Stimulated activated effector memory CD8-positive, alpha-beta T cell treated with anti-CD3 and anti-CD28 coated beads, Interleukin-12 subunit alpha, Interleukin-12 subunit beta, amount 100 ng/mL, for 72 hours (primary cell): ENCODE results near the gene PTPRN2.
A peak's percentile ranks its signal among the peaks of the same experiment; 100 is the strongest.

Source experiments
- ATAC-seq: fragments of 150-1000 bp; cut with Tn5 transposase; 2 replicates; pipeline ENCODE4 v1.10.0; 2021
- DNase-seq, 2 donors: peaks; one replicate each; pipeline ENCODE4 v3.0.0; 2021 to 2022; ENCODE audit warnings: low spot score in 2 of 2
- H3K27ac Mint-ChIP-seq: one replicate; pipeline ENCODE4 v1.8.0; 2022; ENCODE audit warnings: mild to moderate bottlenecking, mixed read lengths
- H3K36me3 Mint-ChIP-seq: one replicate; pipeline ENCODE4 v1.8.0; 2022; ENCODE audit warnings: mild to moderate bottlenecking, mixed read lengths
- H3K4me1 Mint-ChIP-seq: one replicate; pipeline ENCODE4 v1.8.0; 2022; ENCODE audit warnings: mixed read lengths
- H3K4me3 Mint-ChIP-seq: one replicate; pipeline ENCODE4 v1.8.0; 2022; ENCODE audit warnings: mild to moderate bottlenecking, mixed read lengths
- H3K9me3 Mint-ChIP-seq: one replicate; pipeline ENCODE4 v1.8.0; 2022; ENCODE audit warnings: mixed read lengths

The PTPRN2 gene

DNA sequence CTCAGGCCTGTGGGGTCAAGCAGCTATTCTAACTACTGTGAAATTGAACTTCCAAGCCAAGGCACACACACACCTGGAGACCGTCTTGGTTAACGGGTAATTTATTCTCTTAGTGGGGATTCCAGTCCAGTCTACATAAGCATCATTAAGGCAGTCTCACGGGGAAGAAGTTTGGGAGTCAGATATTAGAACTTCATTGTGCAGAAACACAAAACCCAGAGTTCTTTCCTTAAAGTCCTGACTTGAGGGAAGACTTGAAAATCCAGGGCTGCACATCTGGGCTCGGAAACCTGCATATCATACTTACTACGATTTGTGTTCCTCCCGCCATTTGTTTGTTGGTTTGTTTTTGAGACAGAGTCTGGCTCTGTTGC, 112.0 kb downstream of the PTPRN2 start:
- Mint-ChIP-seq H3K4me3 (no peak overlapping the region), H3K36me3 (no peaks in the 10 kb centered on the region), H3K9me3 (no peaks in the 10 kb centered on the region), H3K4me1 (no peaks in the 10 kb centered on the region), H3K27ac (no peak overlapping the region)
- no peak for DNase-seq
- no peak for ATAC-seq

DNA sequence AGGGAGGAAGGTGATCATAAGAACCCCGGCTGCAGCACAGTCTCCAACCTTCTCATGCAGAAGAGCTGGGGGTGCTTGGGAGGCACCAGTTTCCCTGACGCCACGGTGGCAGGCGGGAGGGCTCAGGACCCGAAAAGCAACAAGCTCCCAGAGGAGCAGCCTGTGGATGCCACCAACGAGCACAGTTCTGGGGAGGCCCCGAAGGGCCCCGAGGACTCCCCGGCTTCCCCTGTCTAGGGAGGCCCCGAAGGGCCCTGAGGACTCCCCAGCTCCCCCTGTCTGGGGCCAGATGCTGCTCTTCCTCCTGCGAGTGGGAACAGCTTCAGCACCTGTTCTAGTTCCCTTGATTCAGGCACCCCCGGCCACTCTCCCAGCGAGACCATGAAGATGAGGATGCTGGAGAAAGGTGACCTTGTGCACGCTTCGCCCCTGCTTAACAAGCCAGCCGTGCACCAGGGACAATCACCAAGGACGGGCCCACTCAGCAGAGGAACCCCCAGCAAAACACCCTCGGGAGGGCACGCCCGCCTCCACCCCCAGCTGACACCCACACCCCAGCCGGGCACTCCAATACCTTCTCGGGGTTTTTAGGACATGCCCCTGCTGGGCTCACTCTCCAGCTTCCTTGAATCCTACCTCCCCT, 112.5 kb downstream of the PTPRN2 start:
- Mint-ChIP-seq H3K27ac (no peak overlapping the region), H3K9me3 (no peaks in the 10 kb centered on the region)
- ATAC-seq, result peak; percentile 46

DNA sequence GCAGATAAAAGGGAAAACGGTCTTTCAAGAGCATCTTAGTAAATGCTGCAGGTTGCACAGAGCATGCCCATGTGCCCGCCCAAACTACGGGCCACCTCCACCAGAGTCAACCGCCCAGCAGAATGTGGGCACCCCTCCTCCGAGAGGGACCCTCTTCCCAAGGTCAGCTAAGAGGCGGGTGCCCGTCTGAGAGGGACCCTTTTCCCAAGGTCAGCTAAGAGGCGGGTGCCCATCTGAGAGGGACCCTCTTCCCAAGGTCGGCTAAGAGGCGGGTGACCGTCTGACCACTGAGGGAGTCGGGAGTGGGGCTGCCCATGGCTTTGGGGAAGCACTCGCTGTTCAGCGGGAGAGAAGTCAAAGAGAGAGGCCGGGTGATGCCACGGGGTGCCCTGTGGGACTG, 113.1 kb downstream of the PTPRN2 start:
- no peaks in the 10 kb centered on the region for H3K36me3 Mint-ChIP-seq
- ATAC-seq (no peak), DNase-seq (no peak)
- H3K4me1 Mint-ChIP-seq, result no peaks in the 10 kb centered on the region
- H3K27ac Mint-ChIP-seq, result no peak overlapping the region
- H3K9me3 Mint-ChIP-seq, result no peaks in the 10 kb centered on the region
- H3K4me3 Mint-ChIP-seq, result no peak overlapping the region

More for the DNA sequence above, 112.5 kb downstream of the PTPRN2 start:
- no peaks in the 10 kb centered on the region for H3K36me3 Mint-ChIP-seq
- H3K4me1 Mint-ChIP-seq, result no peaks in the 10 kb centered on the region
- H3K4me3 Mint-ChIP-seq, result no peak overlapping the region
- no peak for DNase-seq

DNA sequence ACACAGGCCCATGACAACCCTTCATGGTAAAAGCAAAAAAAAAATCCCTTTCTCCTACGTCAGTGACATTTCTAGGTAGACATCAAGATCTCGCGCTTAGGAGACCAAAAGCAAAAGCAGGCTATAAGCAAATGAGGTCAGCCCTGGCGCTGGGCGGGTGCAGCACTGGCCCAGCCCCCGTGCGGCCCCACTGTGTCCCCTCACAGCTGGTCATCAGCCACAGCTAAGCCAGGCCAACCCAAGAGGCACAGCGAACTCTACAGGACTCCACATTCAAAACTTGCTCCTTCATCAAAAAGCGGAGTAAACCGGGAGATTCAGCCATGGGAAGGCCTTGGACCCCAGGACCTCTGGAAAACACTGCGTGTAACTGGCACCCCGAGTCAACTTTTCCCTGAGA, 113.7 kb downstream of the PTPRN2 start:
- Mint-ChIP-seq H3K4me3 (no peak overlapping the region), H3K27ac (no peak overlapping the region), H3K9me3 (no peaks in the 10 kb centered on the region), H3K36me3 (no peaks in the 10 kb centered on the region), H3K4me1 (no peaks in the 10 kb centered on the region)
- DNase-seq, result no peak
- no peak for ATAC-seq

DNA sequence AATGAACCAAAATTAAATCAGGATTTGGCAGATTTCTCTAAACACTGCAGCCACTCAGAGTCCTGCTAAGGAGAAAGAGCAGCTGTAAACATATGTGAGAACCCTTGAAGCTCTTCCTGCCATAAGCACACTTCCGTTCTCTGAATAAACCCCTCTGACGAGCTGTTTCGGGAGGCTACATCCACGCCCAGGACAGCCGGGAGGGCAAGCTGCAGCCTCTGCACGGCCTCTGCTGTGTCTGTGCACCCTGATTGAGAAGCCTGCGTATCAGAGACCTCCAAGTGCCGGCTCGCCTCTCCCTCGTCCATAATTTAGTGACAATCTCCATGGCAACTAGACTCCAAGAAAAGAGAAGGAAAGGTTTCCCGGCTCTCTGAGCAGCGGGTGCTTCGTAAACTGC, 114.4 kb downstream of the PTPRN2 start:
- DNase-seq (no peak), ATAC-seq (no peak)
- Mint-ChIP-seq H3K9me3 (no peaks in the 10 kb centered on the region), H3K27ac (no peak overlapping the region), H3K4me3 (no peak overlapping the region), H3K36me3 (no peaks in the 10 kb centered on the region), H3K4me1 (no peaks in the 10 kb centered on the region)

DNA sequence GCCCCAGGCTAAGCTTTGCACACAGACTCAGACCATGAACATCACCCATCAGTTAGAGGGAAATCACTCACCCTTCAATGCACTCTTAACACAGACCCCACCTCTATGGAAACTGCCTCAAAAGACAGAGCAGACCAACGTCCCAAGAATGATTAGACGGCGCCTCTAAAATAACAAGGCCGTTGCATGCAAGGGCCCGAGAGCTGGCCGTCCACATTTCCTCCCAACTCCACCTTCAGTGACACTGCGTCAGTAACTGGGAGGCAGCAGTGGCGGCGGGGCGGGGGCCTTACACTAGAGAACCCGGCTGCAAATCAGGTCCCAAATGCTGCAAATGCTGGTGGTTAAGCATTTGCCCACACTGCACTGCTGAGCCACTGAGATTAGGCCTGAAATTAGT, 115.0 kb downstream of the PTPRN2 start:
- DNase-seq, result no peak
- Mint-ChIP-seq H3K36me3 (no peaks in the 10 kb centered on the region), H3K4me1 (no peaks in the 10 kb centered on the region), H3K9me3 (no peaks in the 10 kb centered on the region), H3K27ac (no peak overlapping the region), H3K4me3 (no peak overlapping the region)
- ATAC-seq, result no peak

DNA sequence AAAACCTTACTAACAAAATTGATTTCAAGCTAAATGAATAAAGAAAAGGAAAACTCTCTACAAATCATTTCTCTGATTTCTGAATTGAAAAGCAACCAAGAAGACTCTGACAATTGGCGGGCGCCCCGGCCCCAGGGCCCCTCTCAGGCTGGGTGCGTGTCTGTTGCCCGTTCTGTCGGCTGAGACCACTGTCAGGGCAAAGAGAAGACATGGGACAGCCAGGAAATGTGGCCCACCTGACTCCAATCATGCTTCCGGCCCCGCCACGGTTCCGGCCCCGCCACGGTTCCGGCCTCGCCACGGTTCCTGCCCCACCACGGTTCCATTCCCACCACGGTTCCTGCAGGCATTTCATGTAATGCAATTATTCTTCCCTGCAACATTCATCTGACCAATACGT, 115.9 kb downstream of the PTPRN2 start:
- Mint-ChIP-seq H3K9me3 (no peaks in the 10 kb centered on the region), H3K4me1 (no peaks in the 10 kb centered on the region)

DNA sequence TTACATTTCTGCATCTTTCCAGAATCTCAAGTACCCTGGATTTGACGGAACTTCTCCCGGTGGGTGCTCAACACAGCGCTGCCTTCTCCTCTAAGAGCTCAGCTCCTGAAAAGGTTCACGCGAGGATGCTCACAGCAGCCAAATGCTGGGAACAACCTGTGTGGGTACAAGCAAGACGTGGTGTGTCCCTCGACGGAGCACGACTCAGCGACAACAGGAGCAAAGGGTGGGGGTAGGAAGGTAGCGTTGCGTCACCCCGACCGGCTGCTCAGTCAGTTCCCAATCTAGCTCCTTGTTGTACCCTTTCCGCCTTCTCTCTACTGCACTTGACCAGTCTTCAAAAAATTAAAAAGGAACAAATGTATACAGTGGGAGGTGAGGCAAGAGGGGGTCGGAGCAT, 117.3 kb downstream of the PTPRN2 start:
- Mint-ChIP-seq H3K4me3 (no peak overlapping the region), H3K36me3 (no peaks in the 10 kb centered on the region), H3K4me1 (no peaks in the 10 kb centered on the region), H3K27ac (no peak overlapping the region), H3K9me3 (no peaks in the 10 kb centered on the region)
- ATAC-seq, result no peak
- DNase-seq, result no peak

More for the DNA sequence above, 115.9 kb downstream of the PTPRN2 start:
- DNase-seq, result no peak
- no peak overlapping the region for H3K27ac Mint-ChIP-seq
- ATAC-seq, result no peak
- no peak overlapping the region for H3K4me3 Mint-ChIP-seq
- no peaks in the 10 kb centered on the region for H3K36me3 Mint-ChIP-seq

DNA sequence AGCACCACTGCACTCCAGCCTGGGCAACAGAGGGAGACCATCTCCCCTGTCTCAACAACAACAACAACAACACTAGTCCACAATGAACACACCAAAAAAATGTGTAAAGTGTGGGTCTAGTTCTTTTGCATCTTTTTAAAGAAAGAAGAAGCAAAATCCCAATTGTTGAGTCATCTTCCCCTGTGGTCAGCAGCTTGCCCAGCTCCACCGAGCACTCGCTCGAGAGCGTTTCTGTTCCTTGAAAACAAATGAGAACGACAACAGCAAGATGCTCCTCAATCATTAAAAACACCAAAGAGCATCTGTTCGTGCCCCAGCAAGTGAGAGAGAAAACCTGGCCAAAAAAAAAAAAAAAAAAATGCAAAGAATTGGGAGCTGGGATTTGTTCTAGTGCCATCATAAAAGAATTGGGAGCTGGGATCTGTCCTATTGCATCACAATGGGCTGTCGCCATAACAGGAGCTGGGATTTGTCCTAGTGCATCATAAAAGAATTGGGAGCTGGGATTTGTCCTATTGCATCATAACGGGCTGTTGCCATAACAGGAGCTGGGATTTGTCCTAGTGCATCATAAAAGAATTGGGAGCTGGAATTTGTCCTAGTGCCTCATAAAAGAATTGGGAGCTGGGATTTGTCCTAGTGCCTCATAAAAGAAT, 118.1 kb downstream of the PTPRN2 start:
- ATAC-seq (no peak), DNase-seq (no peak)
- Mint-ChIP-seq H3K36me3 (no peaks in the 10 kb centered on the region), H3K9me3 (peaks cover 3% of the 10 kb centered on the region), H3K4me3 (no peak overlapping the region), H3K4me1 (no peaks in the 10 kb centered on the region), H3K27ac (no peak overlapping the region)

DNA sequence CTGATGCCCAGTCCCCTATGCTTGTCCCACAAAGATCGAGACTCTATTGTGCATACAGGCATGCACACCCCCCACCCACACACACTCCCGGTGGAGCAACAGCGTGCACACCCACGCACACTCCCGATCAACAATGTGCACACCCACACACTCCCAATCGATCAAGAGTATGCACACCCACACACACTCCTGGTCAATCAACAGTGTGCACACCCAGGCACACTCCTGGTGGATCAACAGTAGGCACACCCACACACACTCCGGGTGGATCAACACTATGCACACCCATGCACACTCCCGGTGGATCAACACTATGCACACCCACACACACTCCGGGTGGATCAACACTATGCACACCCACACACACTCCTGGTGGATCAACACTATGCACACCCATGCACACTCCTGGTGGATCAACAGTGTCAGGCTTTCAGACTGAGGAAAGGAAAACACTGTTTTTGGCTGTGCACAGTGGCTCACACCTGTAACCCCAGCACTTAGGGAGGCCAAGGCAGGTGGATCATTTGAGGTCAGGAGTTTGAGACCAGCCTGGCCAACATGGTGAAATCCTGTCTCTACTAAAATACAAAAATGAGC, 118.8 kb downstream of the PTPRN2 start:
- DNase-seq, result no peak
- H3K9me3 Mint-ChIP-seq, result peaks cover 5% of the 10 kb centered on the region
- no peak overlapping the region for H3K4me3 Mint-ChIP-seq
- no peak overlapping the region for H3K27ac Mint-ChIP-seq
- H3K4me1 Mint-ChIP-seq, result no peaks in the 10 kb centered on the region
- H3K36me3 Mint-ChIP-seq, result no peaks in the 10 kb centered on the region
- ATAC-seq, result no peak

DNA sequence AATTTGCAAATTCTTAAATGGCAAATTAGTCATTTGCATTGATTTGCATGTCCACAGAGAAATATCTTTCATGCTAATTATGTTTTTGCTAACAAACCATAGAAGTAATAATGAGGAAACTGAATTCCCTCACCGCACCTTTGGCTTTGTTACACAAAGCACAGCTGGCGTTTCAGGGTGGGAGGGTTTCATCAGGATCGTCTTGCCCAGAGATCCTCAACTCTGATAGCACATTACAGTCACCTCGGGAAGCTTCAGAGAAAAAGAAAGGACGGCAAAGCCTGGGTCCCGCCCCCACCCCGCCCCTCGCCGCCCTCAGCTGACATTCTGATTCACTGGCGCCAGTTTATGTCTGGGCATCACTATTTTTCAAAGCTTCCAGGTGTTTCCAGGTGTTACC, 119.4 kb downstream of the PTPRN2 start:
- DNase-seq, result no peak
- no peak overlapping the region for H3K4me3 Mint-ChIP-seq

DNA sequence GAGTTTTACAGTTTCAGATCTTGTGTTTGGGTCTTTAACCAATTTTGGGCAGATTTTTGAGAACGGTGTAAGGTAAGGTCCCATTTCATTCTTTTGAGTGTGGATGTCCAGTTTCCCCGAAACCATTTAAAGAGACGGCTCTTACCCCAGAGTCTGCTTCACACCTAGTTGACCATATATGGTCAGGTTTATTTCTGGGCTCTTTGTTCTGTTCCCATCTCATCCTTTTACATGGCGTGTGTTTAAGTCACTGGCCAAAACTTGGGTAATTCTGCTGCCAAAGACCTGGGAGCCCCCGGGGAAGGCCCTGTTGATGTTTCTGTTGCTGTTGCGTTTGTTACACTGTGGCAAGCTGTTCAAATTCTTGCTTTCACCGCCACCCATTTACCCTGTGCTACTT, 120.1 kb downstream of the PTPRN2 start:
- Mint-ChIP-seq H3K4me1 (no peaks in the 10 kb centered on the region), H3K4me3 (no peak overlapping the region), H3K27ac (no peak overlapping the region), H3K36me3 (no peaks in the 10 kb centered on the region), H3K9me3 (peaks cover 10% of the 10 kb centered on the region)
- no peak for DNase-seq
- no peak for ATAC-seq

More for the DNA sequence above, 119.4 kb downstream of the PTPRN2 start:
- no peaks in the 10 kb centered on the region for H3K36me3 Mint-ChIP-seq
- no peak for ATAC-seq
- H3K27ac Mint-ChIP-seq, result no peak overlapping the region
- H3K4me1 Mint-ChIP-seq, result no peaks in the 10 kb centered on the region
- peaks cover 9% of the 10 kb centered on the region for H3K9me3 Mint-ChIP-seq

DNA sequence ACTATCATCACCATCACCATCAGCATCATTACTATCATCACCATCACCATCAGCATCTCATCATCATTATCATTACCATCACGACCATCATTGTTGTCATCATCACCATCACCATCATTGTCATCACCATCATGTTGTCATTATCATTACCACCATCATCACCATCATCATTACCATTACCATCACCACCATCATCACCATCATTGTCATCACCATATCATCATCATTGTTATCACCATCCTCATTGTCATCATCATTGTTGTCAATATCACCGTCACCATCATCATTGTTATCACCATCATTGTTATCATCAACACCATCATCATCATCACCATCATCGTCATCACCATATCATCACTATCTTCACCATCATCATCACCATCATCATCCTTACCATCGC, 124.3 kb downstream of the PTPRN2 start:
- H3K4me3 Mint-ChIP-seq, result no peak overlapping the region

DNA sequence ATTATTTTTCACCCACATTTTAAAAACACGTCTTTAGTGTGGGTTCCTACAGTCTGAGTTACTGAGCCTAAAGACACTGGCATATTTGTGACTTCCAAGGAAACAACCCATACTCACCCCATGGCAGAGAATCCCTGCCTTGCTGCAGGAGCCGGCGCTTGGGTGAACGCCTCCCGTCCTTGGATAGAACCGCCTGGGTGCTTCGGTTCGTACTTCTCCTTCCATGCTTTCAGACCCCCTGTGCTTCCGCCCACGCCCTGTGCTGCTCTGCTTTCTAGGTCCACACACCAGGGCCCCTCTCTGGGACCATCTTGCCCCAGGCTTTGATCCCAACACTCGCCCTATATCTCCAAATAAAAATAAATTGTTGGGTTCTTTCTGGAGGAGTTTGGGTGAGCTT, 125.8 kb downstream of the PTPRN2 start:
- no peak for ATAC-seq
- no peak overlapping the region for H3K27ac Mint-ChIP-seq

More for the DNA sequence above, 124.3 kb downstream of the PTPRN2 start:
- no peak for ATAC-seq
- no peak for DNase-seq
- Mint-ChIP-seq H3K4me1 (no peaks in the 10 kb centered on the region), H3K27ac (no peak overlapping the region), H3K9me3 (peaks cover 10% of the 10 kb centered on the region), H3K36me3 (no peaks in the 10 kb centered on the region)

DNA sequence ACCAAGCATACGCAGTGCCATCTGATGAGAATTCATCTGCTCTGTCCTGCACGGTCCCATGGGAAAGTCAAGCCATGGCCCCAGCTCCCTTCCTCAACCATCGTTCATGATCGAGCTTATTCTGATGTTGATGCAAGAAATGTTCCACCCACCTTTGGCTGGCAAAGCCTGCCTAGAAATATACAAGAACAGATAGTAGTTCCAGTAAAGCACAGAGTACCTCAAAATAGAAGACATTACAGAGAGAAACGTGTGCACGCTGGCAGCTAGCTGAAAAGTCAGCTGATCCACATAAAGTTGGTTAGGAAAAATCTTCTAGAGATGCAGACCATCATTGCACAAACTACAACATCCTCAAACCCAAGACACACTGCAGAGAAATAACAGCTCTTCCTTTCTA, 127.0 kb downstream of the PTPRN2 start:
- H3K27ac Mint-ChIP-seq, result no peak overlapping the region
- H3K9me3 Mint-ChIP-seq, result peaks cover 10% of the 10 kb centered on the region
- DNase-seq (no peak), ATAC-seq (no peak)
- H3K4me1 Mint-ChIP-seq, result no peaks in the 10 kb centered on the region
- H3K36me3 Mint-ChIP-seq, result no peaks in the 10 kb centered on the region
- H3K4me3 Mint-ChIP-seq, result no peak overlapping the region

More for the DNA sequence above, 125.8 kb downstream of the PTPRN2 start:
- no peaks in the 10 kb centered on the region for H3K4me1 Mint-ChIP-seq
- no peak overlapping the region for H3K4me3 Mint-ChIP-seq
- no peaks in the 10 kb centered on the region for H3K36me3 Mint-ChIP-seq
- H3K9me3 Mint-ChIP-seq, result peaks cover 10% of the 10 kb centered on the region
- DNase-seq, result no peak

DNA sequence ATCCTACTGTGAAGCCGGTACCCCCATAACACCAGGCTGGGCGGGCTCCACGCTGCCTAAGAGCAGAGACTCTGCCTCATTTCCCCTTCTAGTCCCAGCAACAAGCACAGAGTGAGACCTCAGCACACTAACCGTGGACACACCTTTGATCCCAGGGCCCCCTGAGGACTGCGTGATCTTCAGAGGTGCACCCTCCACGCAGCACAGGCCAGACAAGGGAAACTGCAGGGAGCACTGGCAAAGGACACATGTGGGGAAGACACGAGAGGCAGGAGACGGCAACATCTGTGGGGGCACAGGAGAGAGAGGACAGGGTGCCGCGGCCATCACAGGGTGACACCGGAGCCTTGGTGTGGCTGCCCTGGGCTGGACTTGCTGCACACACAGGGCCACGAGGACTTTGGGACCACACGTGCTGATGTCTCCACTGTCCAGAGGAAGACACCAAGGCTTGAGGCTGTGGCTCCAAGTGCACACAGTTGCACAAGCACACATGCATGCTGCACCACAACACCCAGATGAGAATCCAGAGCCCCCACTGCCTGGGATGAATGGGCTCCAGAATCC, 128.8 kb downstream of the PTPRN2 start:
- ATAC-seq, result no peak

More for the DNA sequence above, 128.8 kb downstream of the PTPRN2 start:
- peaks cover 5% of the 10 kb centered on the region for H3K9me3 Mint-ChIP-seq
- no peaks in the 10 kb centered on the region for H3K4me1 Mint-ChIP-seq
- H3K36me3 Mint-ChIP-seq, result no peaks in the 10 kb centered on the region
- H3K4me3 Mint-ChIP-seq, result no peak overlapping the region
- no peak for DNase-seq
- no peak overlapping the region for H3K27ac Mint-ChIP-seq
